Epidermal melanocyte (primary cell): ENCODE results near the gene RNF157.

Experiments used
- DNase-seq: peaks from one replicate; pipeline ENCODE4 v3.0.0; 2011; ENCODE audit warnings: low spot score; ENCODE audit not compliant: insufficient read length

RNF157 gene

GRCh38 chr17:76124582-76125390 lies 115.5 kb downstream of the RNF157 start:
- no peak for DNase-seq

GRCh38 chr17:76123749-76124581 lies 116.3 kb downstream of the RNF157 start:
- DNase-seq = no peak

- no peak for DNase-seq
These were observed 117.1 kb downstream of the RNF157 start for GRCh38 chr17:76123191-76123499.

- no peak for DNase-seq
These were observed 117.7 kb downstream of the RNF157 start for GRCh38 chr17:76122431-76123190.

- no peak for DNase-seq
These were observed 118.3 kb downstream of the RNF157 start for GRCh38 chr17:76121932-76122430.

- no peak for DNase-seq
These were observed 119.7 kb downstream of the RNF157 start for GRCh38 chr17:76120658-76121008.

GRCh38 chr17:76119409-76120371 lies 120.6 kb downstream of the RNF157 start:
- no peak for DNase-seq

- no peak for DNase-seq
These were observed 125.0 kb downstream of the RNF157 start for GRCh38 chr17:76115138-76115754.

- no peak for DNase-seq
These were observed 128.3 kb downstream of the RNF157 start for GRCh38 chr17:76111956-76112355.

GRCh38 chr17:76107509-76107908 lies 132.8 kb downstream of the RNF157 start:
- DNase-seq = no peak

- DNase-seq = no peak
These were observed 133.6 kb downstream of the RNF157 start for GRCh38 chr17:76106703-76107102.

- no peak for DNase-seq
These were observed 135.4 kb downstream of the RNF157 start for GRCh38 chr17:76104896-76105231.

- DNase-seq = no peak
These were observed 136.0 kb downstream of the RNF157 start for GRCh38 chr17:76104140-76104895.

- peak; percentile 85 for DNase-seq
These were observed 136.8 kb downstream of the RNF157 start, which contains the start of gene EXOC7 for GRCh38 chr17:76103274-76104139. Gene EXOC7 (minus strand): TSS chr17:76103787. CDS start chr17:76103692, 95 bp downstream.

GRCh38 chr17:76102944-76103273 lies 137.4 kb downstream of the RNF157 start:
- no peak for DNase-seq

- no peak for DNase-seq
These were observed 142.5 kb downstream of the RNF157 start for GRCh38 chr17:76097716-76098295.

- no peak for DNase-seq
These were observed 144.3 kb downstream of the RNF157 start for GRCh38 chr17:76095943-76096342.

GRCh38 chr17:76094046-76094445 lies 146.2 kb downstream of the RNF157 start:
- no peak for DNase-seq
